ENCODE measurements around the gene SPATS2L.

DNA sequence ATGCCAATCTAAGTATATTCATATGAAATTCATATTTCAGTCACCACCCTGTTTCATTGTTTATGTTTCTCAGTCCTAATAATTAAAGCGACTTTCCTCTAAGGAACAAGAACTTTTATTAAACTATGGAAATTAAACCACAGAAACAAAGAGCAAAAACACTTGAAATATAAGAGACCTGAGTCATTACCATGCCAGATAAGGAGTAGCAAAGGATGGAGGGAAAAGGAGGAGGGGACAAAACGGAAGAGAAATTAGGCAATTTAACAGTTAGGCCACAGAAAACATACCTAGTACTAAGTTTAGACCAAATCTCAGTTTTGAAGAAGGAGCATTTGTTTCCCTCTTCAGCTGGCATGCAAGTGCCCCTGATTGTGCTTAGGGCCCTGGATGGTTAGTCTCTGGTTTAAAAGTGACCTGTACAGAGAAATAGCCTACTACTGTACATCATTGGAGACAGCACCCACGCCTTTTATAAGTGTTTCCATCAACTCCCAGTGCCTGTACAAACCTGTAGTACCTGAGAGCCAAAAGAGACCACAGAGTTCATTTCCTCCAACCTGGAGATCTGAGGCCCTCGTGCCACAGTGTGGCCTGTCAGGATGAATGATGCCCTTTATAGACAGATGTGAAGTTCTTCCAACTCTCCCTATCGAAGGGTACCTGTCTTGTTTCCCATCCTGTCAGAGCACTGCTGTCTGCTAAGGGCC is 74.5 kb downstream of the SPATS2L start:
- TF ChIP-seq, protein P1, sequence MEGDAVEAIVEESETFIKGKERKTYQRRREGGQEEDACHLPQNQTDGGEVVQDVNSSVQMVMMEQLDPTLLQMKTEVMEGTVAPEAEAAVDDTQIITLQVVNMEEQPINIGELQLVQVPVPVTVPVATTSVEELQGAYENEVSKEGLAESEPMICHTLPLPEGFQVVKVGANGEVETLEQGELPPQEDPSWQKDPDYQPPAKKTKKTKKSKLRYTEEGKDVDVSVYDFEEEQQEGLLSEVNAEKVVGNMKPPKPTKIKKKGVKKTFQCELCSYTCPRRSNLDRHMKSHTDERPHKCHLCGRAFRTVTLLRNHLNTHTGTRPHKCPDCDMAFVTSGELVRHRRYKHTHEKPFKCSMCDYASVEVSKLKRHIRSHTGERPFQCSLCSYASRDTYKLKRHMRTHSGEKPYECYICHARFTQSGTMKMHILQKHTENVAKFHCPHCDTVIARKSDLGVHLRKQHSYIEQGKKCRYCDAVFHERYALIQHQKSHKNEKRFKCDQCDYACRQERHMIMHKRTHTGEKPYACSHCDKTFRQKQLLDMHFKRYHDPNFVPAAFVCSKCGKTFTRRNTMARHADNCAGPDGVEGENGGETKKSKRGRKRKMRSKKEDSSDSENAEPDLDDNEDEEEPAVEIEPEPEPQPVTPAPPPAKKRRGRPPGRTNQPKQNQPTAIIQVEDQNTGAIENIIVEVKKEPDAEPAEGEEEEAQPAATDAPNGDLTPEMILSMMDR (conservative IDR thresholded peaks at IDR 0.05; ENCODE audit: low read depth, low read length), result no peak
- no peak for TF ChIP-seq EZH2 (IDR thresholded peaks at IDR 0.05; ENCODE audit: low read length, unreplicated experiment)
- no peak for TF ChIP-seq EZH2phosphoT487 (IDR thresholded peaks at IDR 0.05; ENCODE audit: borderline replicate concordance, low read length)
